ENCODE results near the gene NEU3.

DNA sequence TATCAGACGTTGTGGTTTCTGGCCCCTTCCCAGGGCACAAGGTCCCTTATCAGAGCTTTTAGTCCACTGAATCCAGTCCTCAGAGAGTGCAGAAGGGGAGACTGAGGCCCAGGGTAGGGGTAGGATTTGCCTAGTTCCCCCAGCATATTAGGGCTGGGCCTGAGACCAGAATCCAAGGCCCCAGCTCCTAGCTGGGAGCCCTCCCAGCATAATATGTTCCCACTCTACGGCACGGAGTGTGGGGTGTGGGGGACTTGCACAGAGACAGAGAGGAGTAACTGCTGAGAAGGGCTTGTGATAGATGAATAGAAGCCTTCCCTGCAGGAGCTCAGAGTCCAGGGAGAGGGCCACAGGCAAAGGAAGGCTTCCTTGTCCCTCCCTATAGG is 43.8 kb downstream of the NEU3 start:
- TF ChIP-seq EZH2 (IDR thresholded peaks at IDR 0.05) = no peak
- TF ChIP-seq POLR2AphosphoS5 (IDR thresholded peaks at IDR 0.05; ENCODE audit: borderline replicate concordance, low read depth, low read length) = no peak
- TF ChIP-seq FOXP2 (optimal IDR thresholded peaks at IDR 0.05; ENCODE audit: control extremely low read depth, extremely low read length, insufficient read depth) = no peak
